ENCODE results near the gene CD46.

CD46 gene

DNA sequence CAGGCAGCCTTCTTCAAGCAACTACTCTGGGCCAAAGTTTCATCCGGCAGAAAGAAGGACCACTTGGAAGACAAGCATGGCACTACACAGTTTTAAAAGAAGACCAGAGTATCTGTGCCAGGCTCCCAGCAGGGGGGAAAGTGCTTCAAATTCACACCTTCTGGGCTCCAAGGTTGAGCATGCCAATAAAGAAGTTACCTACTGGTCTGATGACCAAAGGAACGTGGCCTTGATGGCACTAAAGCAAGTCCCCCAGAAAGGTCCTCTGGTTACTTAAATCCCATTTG is 73.5 kb downstream of the CD46 start:
- no peak for DNase-seq (ENCODE audit: extremely low read depth, low read depth)
- TF ChIP-seq, protein P1, sequence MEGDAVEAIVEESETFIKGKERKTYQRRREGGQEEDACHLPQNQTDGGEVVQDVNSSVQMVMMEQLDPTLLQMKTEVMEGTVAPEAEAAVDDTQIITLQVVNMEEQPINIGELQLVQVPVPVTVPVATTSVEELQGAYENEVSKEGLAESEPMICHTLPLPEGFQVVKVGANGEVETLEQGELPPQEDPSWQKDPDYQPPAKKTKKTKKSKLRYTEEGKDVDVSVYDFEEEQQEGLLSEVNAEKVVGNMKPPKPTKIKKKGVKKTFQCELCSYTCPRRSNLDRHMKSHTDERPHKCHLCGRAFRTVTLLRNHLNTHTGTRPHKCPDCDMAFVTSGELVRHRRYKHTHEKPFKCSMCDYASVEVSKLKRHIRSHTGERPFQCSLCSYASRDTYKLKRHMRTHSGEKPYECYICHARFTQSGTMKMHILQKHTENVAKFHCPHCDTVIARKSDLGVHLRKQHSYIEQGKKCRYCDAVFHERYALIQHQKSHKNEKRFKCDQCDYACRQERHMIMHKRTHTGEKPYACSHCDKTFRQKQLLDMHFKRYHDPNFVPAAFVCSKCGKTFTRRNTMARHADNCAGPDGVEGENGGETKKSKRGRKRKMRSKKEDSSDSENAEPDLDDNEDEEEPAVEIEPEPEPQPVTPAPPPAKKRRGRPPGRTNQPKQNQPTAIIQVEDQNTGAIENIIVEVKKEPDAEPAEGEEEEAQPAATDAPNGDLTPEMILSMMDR (IDR thresholded peaks at IDR 0.05; ENCODE audit: low read depth, low read length): no peak

- DNase-seq (ENCODE audit: extremely low read depth, low read depth): peak; percentile 71
- TF ChIP-seq, protein P1 (IDR thresholded peaks at IDR 0.05; ENCODE audit: low read depth, low read length): no peak
Measured at GRCh38 chr1:207825719-207826556, 74.1 kb downstream of the CD46 start.

DNA sequence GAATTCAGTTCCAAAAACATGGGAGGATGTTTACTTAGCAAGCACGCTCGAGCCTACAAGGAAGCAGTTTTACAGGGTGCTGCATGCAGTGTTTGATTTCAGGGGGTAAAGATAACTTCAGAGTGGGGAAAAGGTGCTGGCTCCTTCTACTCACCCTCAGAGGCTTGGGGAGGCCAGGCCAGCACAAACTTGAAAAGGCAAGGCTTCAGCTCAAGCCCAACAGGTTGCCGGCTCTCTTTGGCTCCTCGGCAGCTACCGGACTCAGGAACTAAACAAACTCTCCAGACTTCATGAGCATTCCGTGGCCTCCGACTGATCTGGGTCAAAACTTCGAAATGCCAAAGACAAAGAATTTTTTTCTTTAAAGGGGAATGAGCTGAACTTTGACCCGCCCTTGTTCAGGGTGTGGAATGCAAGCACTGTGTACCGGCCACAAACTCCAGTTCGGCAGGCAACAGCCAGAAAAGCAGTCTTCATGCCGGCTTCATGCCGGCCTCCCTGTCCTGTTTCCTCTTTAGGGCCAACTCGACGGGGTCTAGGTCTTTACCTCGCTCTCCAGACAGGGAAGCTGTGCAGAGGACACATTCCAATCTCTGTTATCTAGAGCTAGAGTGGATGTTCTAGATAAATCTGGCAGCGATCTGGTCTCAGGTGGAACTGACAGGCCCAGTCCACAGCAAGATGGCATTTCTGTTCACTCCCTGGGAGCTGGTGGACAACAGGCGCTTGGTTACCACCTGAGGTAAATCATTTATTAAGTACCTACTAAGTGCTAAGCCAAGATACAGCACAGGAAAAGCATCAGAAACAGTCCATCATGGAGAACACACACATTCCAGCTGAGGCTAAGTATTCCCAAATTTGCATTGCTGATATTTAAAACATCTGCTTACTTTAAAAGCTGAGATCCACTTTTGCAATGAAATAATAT is 75.0 kb downstream of the CD46 start:
- TF ChIP-seq, protein P1 (IDR thresholded peaks at IDR 0.05; ENCODE audit: low read depth, low read length): no peak
- no peak for DNase-seq (ENCODE audit: extremely low read depth, low read depth)

- no peak for DNase-seq (ENCODE audit: extremely low read depth, low read depth)
- TF ChIP-seq, protein P1 (IDR thresholded peaks at IDR 0.05; ENCODE audit: low read depth, low read length): no peak
Measured at GRCh38 chr1:207827488-207827830, 75.6 kb downstream of the CD46 start.

DNA sequence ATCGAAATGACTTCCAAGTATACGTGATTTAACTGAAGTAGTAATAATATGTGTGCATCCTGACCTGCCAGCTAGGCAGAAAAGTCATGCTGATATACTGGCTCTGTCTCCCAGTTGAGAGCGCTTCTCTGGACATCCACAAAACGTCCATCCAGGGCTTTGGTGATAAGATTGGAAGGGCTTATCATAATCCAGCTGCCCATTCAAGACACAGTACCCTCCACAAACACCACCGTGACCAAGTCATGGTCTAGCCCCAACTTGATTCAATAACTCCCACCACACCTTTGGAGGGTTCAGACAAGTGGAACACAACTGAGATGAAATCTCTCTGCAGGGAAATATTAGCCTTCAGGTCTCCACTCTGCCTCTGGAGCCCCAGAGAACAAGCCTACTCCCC is 76.2 kb downstream of the CD46 start:
- TF ChIP-seq, protein P1 (IDR thresholded peaks at IDR 0.05; ENCODE audit: low read depth, low read length): no peak
- DNase-seq (ENCODE audit: extremely low read depth, low read depth): no peak

DNA sequence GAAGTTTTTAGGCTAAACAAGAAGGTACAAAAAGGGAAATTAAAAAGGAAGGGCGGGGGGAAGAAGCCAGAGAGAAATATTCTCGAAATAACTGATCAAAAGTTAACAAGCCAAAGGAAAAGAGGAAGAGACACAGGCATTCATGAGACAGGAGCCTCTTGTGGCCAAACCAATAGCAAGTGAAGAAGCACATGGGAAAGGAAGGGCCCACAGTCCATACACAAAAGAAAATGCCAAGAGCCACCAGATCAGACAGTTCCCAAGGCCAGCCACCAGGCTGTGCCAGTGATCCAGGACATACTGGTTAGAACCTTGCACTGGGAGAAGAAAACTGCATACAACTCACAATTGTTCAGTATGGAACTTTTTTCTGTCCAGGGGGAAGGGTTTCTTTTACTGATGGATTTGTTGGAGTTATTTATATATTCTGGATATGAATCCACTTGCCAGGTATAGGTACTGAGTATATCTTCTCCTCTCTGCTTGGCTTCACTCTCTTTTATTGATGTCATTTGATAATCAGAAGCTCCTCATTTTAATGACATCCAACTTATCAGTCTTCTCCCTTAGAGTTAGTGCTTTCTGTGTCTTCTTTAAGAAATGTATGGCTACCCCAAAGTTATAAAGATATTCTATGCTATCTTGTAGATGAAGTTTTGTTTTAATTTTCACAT is 76.8 kb downstream of the CD46 start:
- DNase-seq (ENCODE audit: extremely low read depth, low read depth): peak; percentile 72
- TF ChIP-seq, protein P1 (IDR thresholded peaks at IDR 0.05; ENCODE audit: low read depth, low read length): peak; percentile 93

Data from AG09319 (cell line).